Heart right ventricle (tissue), 16 donors: ENCODE data around the gene BSND. TPM values are rescaled to one million over a fixed set of nuclear protein-coding genes. Genes with fewer than 3 reads are reported as not detected.

ENCODE experiments used
- ATAC-seq, 8 donors: fragments of 200-7000 bp; cut with Tn5 transposase; one replicate each; pipeline ENCODE4 v1.9.1; 2020; ENCODE audit warnings: mild to moderate bottlenecking in 8 of 8, moderate library complexity in 8 of 8, moderate number of reproducible peaks in 1 of 8
- DNase-seq, 2 donors: peaks; one replicate each; pipeline ENCODE4 v3.0.0-alpha.2; 2020
- H3K27ac ChIP-seq, 10 donors: fragments of 200-600 bp; sonication (generic) in 2 of 10; one replicate each; pipeline versions ENCODE4 v1.5.0 to v1.8.0; 2020 to 2022; ENCODE audit warnings: mild to moderate bottlenecking in 3 of 10
- H3K27me3 ChIP-seq, 7 donors: fragments of 200-600 bp; one replicate each; pipeline ENCODE4 v1.8.0; 2021 to 2022; ENCODE audit warnings: mild to moderate bottlenecking in 2 of 7
- H3K36me3 ChIP-seq, 9 donors: fragments of 200-600 bp; sonication (generic) in 1 of 9; one replicate each; pipeline versions ENCODE4 v1.5.0 to v1.8.0; 2020 to 2022; ENCODE audit warnings: mild to moderate bottlenecking in 2 of 9
- H3K4me1 ChIP-seq, 9 donors: fragments of 200-600 bp; sonication (generic) in 1 of 9; one replicate each; pipeline versions ENCODE4 v1.5.0 to v1.8.0; 2020 to 2022; ENCODE audit warnings: mild to moderate bottlenecking in 4 of 9
- H3K4me3 ChIP-seq, 10 donors: fragments of 200-600 bp; sonication (generic) in 2 of 10; one replicate each; pipeline versions ENCODE4 v1.5.0 to v1.8.0; 2020 to 2022; ENCODE audit warnings: mild to moderate bottlenecking in 7 of 10, moderate library complexity in 2 of 10
- H3K9me3 ChIP-seq, 11 donors: fragments of 200-600 bp in 10 of 11; sonication (generic) in 2 of 11; one replicate each; pipeline versions ENCODE4 v1.5.0 to v1.8.0; 2013 to 2022; ENCODE audit warnings: mild to moderate bottlenecking in 2 of 11, control low read depth in 1 of 11, moderate library complexity in 1 of 11
- CTCF ChIP-seq, 9 donors: fragments of 200-600 bp; sonication (generic) in 2 of 9; IDR thresholded peaks; one replicate each; pipeline versions ENCODE4 v1.5.0 to v1.8.0; 2021 to 2022; ENCODE audit warnings: antibody characterized with exemption in 9 of 9, mild to moderate bottlenecking in 5 of 9, moderate library complexity in 1 of 9
- WGBS, 2 donors: extraction: QIAGEN DNeasy Blood & Tissue Kit; methylation state at CpG; one replicate each; pipeline ENCODE4 v1.1.7; 2013; ENCODE audit warnings: inconsistent platforms in 1 of 2; 5-methylcytosine and 5-hydroxymethylcytosine counted together
- intact Hi-C, 10 donors: fragments of 100-400 bp; cut with DNase I; formaldehyde crosslinking; loops; one replicate each; pipeline versions ENCODE4 v1.11.1 to v1.14.2; 2022
- polyA plus RNA-seq, 2 donors: library from polyadenylated mRNA; stranded (reverse); fragments of 200-250 nt; gene quantifications; one replicate each; pipeline ENCODE4 v1.2.3, GENCODE V29; 2013
- total RNA-seq, 10 donors: library from RNA; stranded (reverse); fragmentation: NEBNext Ultra II Directional in 3 of 10; extraction: Animal tissue kit (Norgen Biotek cat#: 25700) in 3 of 10; gene quantifications; one replicate each; pipeline versions ENCODE4 v1.2.1 to v1.2.4, GENCODE V29; 2021 to 2023
- donor health status: Arrhythmogenic right ventricular cardiomyopathy.
- donor health status: ischemic (EF 13 %, LVEDD 7.1; RV severe dilation, severe dysfunction).
- donor health status: healthy with polysubstance abuse.
- donor health status: DM: no; HTN: yes; CAD: no.
- donor health status: DM: no; HTN: no; CAD: no.
- donor health status: ischemic (EF 25% LVEDD 6.9; RV normal size, moderate dysfunction).
- donor health status: ischemic (EF 25% LVEDD 5.7; RV mildly dilated, moderate dysfunction).
- donor health status: healthy.
- donor health status: DM: yes; HTN: yes; CAD: no.
- donor health status: Ischemic cardiomyopathy.
- donor health status: ischemic (EF 35%, LVEDD 5.7; RV mildly dilated, moderate dysfunction).
- donor health status: nonischemic (EF 11% LVEDD 7.7; RV severe dilation, severe dysfunction).
- donor health status: DM: yes; HTN: yes; CAD: no.
- donor health status: PGD.
- donor health status: ischemic (EF 29% LVEDD 5.4; RV normal size, mild dysfunction).
- donor health status: nonischemic (EF 23%, LVEDD 6.1; RV moderate dilation, normal function).

Gene BSND
- total and polyA plus RNA-seq, 12 donors: not detected

GRCh38 chr1:54993140-54993539 is 5.6 kb upstream of the BSND start:
- intact Hi-C loops: no loop called here
- H3K36me3 ChIP-seq: no peaks in the 10 kb centered on the region
- no peak overlapping the region for H3K27ac ChIP-seq
- no peak overlapping the region for H3K4me3 ChIP-seq
- WGBS, 2 donors: 91 to 92% methylated on average over 6 of the region's 6 CpGs
- TF ChIP-seq CTCF (IDR thresholded peaks at IDR 0.05): no peak
- peaks cover 0 to 19% (median 5%) of the 10 kb centered on the region in 9 donors for H3K4me1 ChIP-seq
- no peaks in the 10 kb centered on the region for H3K9me3 ChIP-seq
- ATAC-seq: no peak
- H3K27me3 ChIP-seq: peaks cover 17 to 41% (median 32%) of the 10 kb centered on the region in 7 donors
- DNase-seq: no peak

- Histone ChIP-seq H3K27me3 (peaks cover 17 to 52% (median 41%) of the 10 kb centered on the region in 7 donors), H3K36me3 (no peaks in the 10 kb centered on the region), H3K9me3 (no peaks in the 10 kb centered on the region), H3K27ac (no peak overlapping the region), H3K4me1 (peaks cover 0 to 18% (median 5%) of the 10 kb centered on the region in 9 donors), H3K4me3 (no peak overlapping the region)
- 70 to 72% methylated on average over 6 of the region's 6 CpGs for WGBS, 2 donors
- ATAC-seq (no peak), DNase-seq (no peak)
- TF ChIP-seq CTCF (IDR thresholded peaks at IDR 0.05): no peak
- intact Hi-C loops: loop anchor here in 1 of 10 donors (2.0 kb wide), 1 partner anchor 42 kb away; no protein-coding TSS in a partner anchor
These were observed 4.3 kb upstream of the BSND start for GRCh38 chr1:54994355-54994990.

GRCh38 chr1:54995013-54995760 is 3.5 kb upstream of the BSND start:
- ATAC-seq (no peak), DNase-seq (no peak)
- intact Hi-C loops: loop anchor here in 5 of 10 donors (2.0 to 5.0 kb wide), 2 partner anchors 42 to 43 kb away; no protein-coding TSS in a partner anchor
- Histone ChIP-seq H3K4me1 (peaks cover 0 to 11% (median 5%) of the 10 kb centered on the region in 9 donors), H3K27me3 (peaks cover 17 to 59% (median 46%) of the 10 kb centered on the region in 7 donors), H3K27ac (no peak overlapping the region), H3K9me3 (no peaks in the 10 kb centered on the region), H3K4me3 (no peak overlapping the region), H3K36me3 (no peaks in the 10 kb centered on the region)
- WGBS, 2 donors: 56 to 67% methylated on average over 12 of the region's 12 CpGs
- TF ChIP-seq CTCF (IDR thresholded peaks at IDR 0.05): no peak

GRCh38 chr1:54995835-54996234 is 2.9 kb upstream of the BSND start:
- ATAC-seq (no peak), DNase-seq (no peak)
- no peak for TF ChIP-seq CTCF (IDR thresholded peaks at IDR 0.05)
- H3K9me3 ChIP-seq: no peaks in the 10 kb centered on the region
- intact Hi-C loops: loop anchor here (1.0 to 5.0 kb wide), 5 partner anchors 43 to 51 kb away; no protein-coding TSS in a partner anchor
- no peak overlapping the region for H3K27ac ChIP-seq
- no peaks in the 10 kb centered on the region for H3K36me3 ChIP-seq
- peaks cover 17 to 59% (median 46%) of the 10 kb centered on the region in 7 donors for H3K27me3 ChIP-seq
- no peak overlapping the region for H3K4me3 ChIP-seq
- peaks cover 0 to 11% (median 5%) of the 10 kb centered on the region in 9 donors for H3K4me1 ChIP-seq
- WGBS, 2 donors: 64 to 73% methylated on average over 9 of the region's 9 CpGs
